Astrocyte of the cerebellum (primary cell): ENCODE measurements around the gene ODF2.

Experiments used
- DNase-seq: peaks from one replicate; pipeline ENCODE4 v3.0.0-alpha.2; 2011; ENCODE audit warnings: low read depth
- H3K4me3 ChIP-seq: 2 replicates; pipeline ENCODE4 v1.5.1; 2011; ENCODE audit warnings: mild to moderate bottlenecking, low read depth, low read length, moderate library complexity
- CTCF ChIP-seq: IDR thresholded peaks from 2 replicates; pipeline ENCODE4 v1.5.1; 2012; ENCODE audit warnings: low read length, low read depth, moderate library complexity, mild to moderate bottlenecking; ENCODE audit errors: missing control alignments
- in situ Hi-C: cut with HindIII; loops from 2 replicates; pipeline ENCODE4 v1.10.0; 2017; ENCODE audit warnings: low sequenced_read_pairs

Gene ODF2

DNA sequence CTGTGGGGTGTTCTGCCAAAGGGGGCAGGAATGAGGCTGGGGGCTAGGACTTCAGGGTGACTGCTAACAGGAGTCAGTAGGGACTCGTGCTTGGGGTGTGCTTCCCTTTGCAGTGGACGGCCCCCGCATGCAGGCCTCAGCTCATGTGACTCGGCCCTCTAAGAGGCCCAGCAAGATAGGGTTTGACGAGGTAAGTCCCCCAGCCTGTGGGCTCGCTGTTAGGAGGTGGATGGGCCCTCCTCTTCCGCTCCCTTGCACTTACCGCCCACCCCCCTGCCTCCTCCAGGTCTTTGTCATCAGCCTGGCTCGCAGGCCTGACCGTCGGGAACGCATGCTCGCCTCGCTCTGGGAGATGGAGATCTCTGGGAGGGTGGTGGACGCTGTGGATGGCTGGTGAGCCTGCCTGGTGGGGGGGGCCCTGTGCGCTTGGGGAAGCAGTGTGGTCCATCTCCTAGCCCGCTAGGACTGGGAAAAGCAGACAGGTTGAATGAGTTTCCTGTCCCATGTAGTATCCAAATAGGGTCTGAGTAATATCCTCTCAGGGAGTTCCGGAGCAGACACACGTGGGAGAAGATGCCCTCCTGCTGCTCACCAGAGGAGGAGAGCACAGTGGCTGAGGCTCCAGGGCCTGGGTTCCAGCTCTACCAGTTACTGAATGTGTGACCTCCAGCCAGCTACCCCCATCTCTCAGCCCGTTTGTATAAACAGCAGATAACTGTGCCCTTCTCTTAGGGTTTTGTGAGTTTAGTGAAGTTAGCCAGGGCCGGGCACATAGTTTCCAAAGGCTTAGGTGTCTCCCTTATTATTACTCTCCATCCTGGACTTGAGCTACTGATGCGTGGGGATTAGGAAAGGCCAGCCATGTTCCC is 26.9 kb upstream of the ODF2 start:
- no peak for DNase-seq
- H3K4me3 ChIP-seq = no peak overlapping the region
- no peak for TF ChIP-seq CTCF
- in situ Hi-C loops = no loop called here

GRCh38 chr9:128429513-128430086 is 26.2 kb upstream of the ODF2 start:
- no peak for DNase-seq
- H3K4me3 ChIP-seq = no peak overlapping the region
- TF ChIP-seq CTCF = no peak
- in situ Hi-C loops = no loop called here

DNA sequence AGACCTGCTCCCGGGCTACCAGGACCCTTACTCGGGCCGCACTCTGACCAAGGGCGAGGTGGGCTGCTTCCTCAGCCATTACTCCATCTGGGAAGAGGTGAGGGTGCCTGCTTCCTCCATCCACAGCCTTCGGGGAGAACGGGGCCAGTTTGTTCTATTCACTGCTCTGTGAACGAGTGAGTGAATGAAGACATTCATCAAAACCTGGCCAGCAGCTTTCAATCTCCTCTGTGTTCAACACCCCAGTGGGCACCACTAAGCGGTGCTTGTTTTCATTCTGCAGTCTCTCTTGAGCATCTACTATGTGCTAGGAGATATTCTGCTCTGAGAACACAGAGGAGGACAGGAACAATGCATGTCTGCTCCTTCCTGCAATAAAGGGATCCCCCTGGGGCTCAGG is 24.6 kb upstream of the ODF2 start:
- no peak overlapping the region for H3K4me3 ChIP-seq
- DNase-seq = no peak
- in situ Hi-C loops = no loop called here
- no peak for TF ChIP-seq CTCF

DNA sequence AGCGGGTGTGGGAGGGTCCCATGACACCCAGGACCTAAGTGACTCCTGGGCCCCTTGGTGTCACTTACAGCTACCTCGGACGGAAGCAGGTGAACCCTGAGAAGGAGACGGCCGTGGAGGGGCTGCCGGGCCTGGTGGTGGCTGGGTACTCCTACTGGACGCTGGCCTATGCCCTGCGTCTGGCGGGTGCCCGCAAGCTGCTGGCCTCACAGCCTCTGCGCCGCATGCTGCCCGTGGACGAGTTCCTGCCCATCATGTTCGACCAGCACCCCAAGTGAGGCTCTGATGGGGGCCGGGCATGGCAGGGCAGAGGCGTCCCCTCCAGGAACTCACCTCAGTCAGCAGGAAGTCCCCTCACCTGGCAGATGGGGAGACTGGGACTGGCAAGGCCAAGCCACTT is 21.5 kb upstream of the ODF2 start:
- TF ChIP-seq CTCF = no peak
- no peak for DNase-seq

DNA sequence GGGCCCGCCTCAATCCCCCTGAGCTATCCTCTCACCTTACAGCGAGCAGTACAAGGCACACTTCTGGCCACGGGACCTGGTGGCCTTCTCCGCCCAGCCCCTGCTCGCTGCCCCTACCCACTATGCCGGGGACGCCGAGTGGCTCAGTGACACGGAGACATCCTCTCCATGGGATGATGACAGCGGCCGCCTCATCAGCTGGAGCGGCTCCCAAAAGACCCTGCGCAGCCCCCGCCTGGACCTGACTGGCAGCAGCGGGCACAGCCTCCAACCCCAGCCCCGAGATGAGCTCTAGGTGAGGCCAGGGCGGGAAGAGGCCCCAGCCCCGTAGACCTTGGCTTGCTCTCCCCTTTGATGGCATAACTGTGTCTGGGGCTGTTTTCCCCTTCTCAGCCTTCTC is 20.2 kb upstream of the ODF2 start:
- no peak overlapping the region for H3K4me3 ChIP-seq
- no peak for DNase-seq
- in situ Hi-C loops = no loop called here
- TF ChIP-seq CTCF = no peak

More for the DNA sequence above, 21.5 kb upstream of the ODF2 start:
- H3K4me3 ChIP-seq = no peak overlapping the region
- in situ Hi-C loops = no loop called here

- DNase-seq = peak; percentile 52
- in situ Hi-C loops = no loop called here
- no peak overlapping the region for H3K4me3 ChIP-seq
These were observed 17.3 kb upstream of the ODF2 start for GRCh38 chr9:128438343-128439109.

More at GRCh38 chr9:128438343-128439109, 17.3 kb upstream of the ODF2 start:
- peak; percentile 93 for TF ChIP-seq CTCF
